Measurements from ENCODE around the gene NLGN1.

DNA sequence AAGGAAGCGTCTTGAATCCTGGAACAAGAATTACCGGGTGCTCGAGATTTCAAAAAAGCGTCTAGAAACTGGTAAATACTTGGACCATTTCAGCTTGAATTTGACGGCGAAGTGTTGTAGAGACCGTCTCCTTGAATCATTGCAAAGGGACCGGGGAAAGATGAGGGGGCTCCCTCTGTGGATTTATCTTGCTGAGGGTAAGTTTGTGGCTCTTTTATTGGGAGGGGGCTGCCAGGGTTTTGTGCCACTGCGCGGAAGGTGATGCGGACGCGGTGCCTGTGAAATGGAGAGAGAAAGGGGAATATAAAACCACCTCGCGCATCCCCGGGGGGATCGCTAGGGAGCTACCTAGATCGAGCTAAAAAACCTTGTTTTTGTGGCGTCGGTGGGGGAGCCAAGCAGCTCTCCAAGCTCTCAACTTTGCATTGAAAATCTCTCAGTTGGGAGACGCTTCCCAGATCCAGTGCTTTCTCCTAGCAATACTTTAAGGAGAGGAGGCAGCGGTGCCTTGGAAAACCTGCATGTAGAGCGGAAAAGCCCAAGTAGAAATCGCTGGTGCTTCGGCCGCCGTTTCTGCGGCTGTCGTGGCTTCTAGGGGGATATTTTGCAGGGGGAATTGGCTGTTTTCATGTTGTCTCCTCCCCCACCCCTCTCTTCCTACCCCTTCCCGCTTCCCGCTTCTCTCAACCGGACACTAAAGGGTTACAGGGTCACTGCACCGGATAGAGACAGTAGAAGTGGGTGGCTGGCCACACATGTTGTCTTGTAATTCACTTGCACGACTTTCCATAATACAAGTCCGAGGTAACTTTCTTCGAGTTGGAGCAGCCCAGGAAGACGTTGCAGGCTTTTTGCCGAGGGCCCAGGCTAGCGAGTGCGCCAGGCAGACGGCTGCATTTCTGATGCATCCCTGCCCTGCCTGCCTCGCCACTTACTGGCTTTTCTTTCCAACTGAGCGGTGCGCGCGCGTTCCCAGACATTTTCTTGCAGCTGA lies 187.6 kb downstream of the NLGN1 start:
- TF ChIP-seq CTCF (CRISPR knock-in tag; IDR thresholded peaks at IDR 0.05) (no peak), ZNF12 (CRISPR knock-in tag; IDR thresholded peaks at IDR 0.05) (no peak), TFDP2 (CRISPR knock-in tag; IDR thresholded peaks at IDR 0.05) (no peak), STAT5B (CRISPR knock-in tag; IDR thresholded peaks at IDR 0.05) (no peak), CHCHD3 (CRISPR knock-in tag; IDR thresholded peaks at IDR 0.05) (no peak), PLRG1 (conservative IDR thresholded peaks at IDR 0.05) (no peak), ZNF280B (CRISPR knock-in tag; IDR thresholded peaks at IDR 0.05; ENCODE audit: borderline replicate concordance) (no peak), ZNF879 (CRISPR knock-in tag; IDR thresholded peaks at IDR 0.05) (no peak), ZNF7 (CRISPR knock-in tag; IDR thresholded peaks at IDR 0.05) (no peak)
- TF ChIP-seq, protein P1, sequence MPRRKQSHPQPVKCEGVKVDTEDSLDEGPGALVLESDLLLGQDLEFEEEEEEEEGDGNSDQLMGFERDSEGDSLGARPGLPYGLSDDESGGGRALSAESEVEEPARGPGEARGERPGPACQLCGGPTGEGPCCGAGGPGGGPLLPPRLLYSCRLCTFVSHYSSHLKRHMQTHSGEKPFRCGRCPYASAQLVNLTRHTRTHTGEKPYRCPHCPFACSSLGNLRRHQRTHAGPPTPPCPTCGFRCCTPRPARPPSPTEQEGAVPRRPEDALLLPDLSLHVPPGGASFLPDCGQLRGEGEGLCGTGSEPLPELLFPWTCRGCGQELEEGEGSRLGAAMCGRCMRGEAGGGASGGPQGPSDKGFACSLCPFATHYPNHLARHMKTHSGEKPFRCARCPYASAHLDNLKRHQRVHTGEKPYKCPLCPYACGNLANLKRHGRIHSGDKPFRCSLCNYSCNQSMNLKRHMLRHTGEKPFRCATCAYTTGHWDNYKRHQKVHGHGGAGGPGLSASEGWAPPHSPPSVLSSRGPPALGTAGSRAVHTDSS (CRISPR knock-in tag; conservative IDR thresholded peaks at IDR 0.05) = no peak
